ENCODE data around the gene ZNF780A. TPM values are rescaled to one million over a fixed set of nuclear protein-coding genes. Genes with fewer than 3 reads are reported as not detected.

Gene ZNF780A
- total and polyA plus RNA-seq, 2 of the 13 experiments (the other 11 are each of a cell fraction or from before 2014, with no cell fraction given), result 13.5 to 22.7 TPM

GRCh38 chr19:40116075-40116474 lies 25.3 kb upstream of the ZNF780A start (continued):
- TF ChIP-seq, protein P1, sequence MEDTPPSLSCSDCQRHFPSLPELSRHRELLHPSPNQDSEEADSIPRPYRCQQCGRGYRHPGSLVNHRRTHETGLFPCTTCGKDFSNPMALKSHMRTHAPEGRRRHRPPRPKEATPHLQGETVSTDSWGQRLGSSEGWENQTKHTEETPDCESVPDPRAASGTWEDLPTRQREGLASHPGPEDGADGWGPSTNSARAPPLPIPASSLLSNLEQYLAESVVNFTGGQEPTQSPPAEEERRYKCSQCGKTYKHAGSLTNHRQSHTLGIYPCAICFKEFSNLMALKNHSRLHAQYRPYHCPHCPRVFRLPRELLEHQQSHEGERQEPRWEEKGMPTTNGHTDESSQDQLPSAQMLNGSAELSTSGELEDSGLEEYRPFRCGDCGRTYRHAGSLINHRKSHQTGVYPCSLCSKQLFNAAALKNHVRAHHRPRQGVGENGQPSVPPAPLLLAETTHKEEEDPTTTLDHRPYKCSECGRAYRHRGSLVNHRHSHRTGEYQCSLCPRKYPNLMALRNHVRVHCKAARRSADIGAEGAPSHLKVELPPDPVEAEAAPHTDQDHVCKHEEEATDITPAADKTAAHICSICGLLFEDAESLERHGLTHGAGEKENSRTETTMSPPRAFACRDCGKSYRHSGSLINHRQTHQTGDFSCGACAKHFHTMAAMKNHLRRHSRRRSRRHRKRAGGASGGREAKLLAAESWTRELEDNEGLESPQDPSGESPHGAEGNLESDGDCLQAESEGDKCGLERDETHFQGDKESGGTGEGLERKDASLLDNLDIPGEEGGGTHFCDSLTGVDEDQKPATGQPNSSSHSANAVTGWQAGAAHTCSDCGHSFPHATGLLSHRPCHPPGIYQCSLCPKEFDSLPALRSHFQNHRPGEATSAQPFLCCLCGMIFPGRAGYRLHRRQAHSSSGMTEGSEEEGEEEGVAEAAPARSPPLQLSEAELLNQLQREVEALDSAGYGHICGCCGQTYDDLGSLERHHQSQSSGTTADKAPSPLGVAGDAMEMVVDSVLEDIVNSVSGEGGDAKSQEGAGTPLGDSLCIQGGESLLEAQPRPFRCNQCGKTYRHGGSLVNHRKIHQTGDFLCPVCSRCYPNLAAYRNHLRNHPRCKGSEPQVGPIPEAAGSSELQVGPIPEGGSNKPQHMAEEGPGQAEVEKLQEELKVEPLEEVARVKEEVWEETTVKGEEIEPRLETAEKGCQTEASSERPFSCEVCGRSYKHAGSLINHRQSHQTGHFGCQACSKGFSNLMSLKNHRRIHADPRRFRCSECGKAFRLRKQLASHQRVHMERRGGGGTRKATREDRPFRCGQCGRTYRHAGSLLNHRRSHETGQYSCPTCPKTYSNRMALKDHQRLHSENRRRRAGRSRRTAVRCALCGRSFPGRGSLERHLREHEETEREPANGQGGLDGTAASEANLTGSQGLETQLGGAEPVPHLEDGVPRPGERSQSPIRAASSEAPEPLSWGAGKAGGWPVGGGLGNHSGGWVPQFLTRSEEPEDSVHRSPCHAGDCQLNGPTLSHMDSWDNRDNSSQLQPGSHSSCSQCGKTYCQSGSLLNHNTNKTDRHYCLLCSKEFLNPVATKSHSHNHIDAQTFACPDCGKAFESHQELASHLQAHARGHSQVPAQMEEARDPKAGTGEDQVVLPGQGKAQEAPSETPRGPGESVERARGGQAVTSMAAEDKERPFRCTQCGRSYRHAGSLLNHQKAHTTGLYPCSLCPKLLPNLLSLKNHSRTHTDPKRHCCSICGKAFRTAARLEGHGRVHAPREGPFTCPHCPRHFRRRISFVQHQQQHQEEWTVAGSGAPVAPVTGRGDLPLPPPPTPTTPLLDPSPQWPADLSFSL (CRISPR knock-in tag; IDR thresholded peaks at IDR 0.05), result peak; percentile 86
- peak in 1 of 2 experiments; percentile 7; a peak in 1 of 4 replicates for TF ChIP-seq EP300 (IDR thresholded peaks at IDR 0.05; ENCODE audit: low read depth in 2 of 2, low read length in 2 of 2)
- no peak for TF ChIP-seq EP300 (CRISPR knock-in tag; IDR thresholded peaks at IDR 0.05; ENCODE audit: borderline replicate concordance)
- TF ChIP-seq RARA (CRISPR knock-in tag; IDR thresholded peaks at IDR 0.05), result peak; percentile 21; the same call in 1 of the 2 replicates
- TF ChIP-seq FOXA1 (IDR thresholded peaks at IDR 0.05), result no peak
- TF ChIP-seq FOXA1 (CRISPR knock-in tag; IDR thresholded peaks at IDR 0.05), result no peak
- TF ChIP-seq BRD4 (CRISPR knock-in tag; IDR thresholded peaks at IDR 0.05), result no peak
- no peak for TF ChIP-seq ZFP90 (CRISPR knock-in tag; IDR thresholded peaks at IDR 0.05; ENCODE audit: borderline replicate concordance)
- no peak for TF ChIP-seq NFYB (CRISPR knock-in tag; IDR thresholded peaks at IDR 0.05)
- no peak for TF ChIP-seq MED1 (CRISPR knock-in tag; IDR thresholded peaks at IDR 0.05)
- TF ChIP-seq HES4 (CRISPR knock-in tag; IDR thresholded peaks at IDR 0.05; ENCODE audit: borderline replicate concordance), result no peak
- no peak for TF ChIP-seq ZNF773 (CRISPR knock-in tag; IDR thresholded peaks at IDR 0.05; ENCODE audit: borderline replicate concordance)
- no peak for TF ChIP-seq MXI1 (IDR thresholded peaks at IDR 0.05; ENCODE audit: borderline replicate concordance, low read depth, low read length)
- TF ChIP-seq ZC3H4 (CRISPR knock-in tag; IDR thresholded peaks at IDR 0.05; ENCODE audit: borderline replicate concordance), result no peak
- peak; percentile 16; the same call in 1 of the 2 replicates for TF ChIP-seq BCL6 (CRISPR knock-in tag; IDR thresholded peaks at IDR 0.05)
- TF ChIP-seq, protein P2, sequence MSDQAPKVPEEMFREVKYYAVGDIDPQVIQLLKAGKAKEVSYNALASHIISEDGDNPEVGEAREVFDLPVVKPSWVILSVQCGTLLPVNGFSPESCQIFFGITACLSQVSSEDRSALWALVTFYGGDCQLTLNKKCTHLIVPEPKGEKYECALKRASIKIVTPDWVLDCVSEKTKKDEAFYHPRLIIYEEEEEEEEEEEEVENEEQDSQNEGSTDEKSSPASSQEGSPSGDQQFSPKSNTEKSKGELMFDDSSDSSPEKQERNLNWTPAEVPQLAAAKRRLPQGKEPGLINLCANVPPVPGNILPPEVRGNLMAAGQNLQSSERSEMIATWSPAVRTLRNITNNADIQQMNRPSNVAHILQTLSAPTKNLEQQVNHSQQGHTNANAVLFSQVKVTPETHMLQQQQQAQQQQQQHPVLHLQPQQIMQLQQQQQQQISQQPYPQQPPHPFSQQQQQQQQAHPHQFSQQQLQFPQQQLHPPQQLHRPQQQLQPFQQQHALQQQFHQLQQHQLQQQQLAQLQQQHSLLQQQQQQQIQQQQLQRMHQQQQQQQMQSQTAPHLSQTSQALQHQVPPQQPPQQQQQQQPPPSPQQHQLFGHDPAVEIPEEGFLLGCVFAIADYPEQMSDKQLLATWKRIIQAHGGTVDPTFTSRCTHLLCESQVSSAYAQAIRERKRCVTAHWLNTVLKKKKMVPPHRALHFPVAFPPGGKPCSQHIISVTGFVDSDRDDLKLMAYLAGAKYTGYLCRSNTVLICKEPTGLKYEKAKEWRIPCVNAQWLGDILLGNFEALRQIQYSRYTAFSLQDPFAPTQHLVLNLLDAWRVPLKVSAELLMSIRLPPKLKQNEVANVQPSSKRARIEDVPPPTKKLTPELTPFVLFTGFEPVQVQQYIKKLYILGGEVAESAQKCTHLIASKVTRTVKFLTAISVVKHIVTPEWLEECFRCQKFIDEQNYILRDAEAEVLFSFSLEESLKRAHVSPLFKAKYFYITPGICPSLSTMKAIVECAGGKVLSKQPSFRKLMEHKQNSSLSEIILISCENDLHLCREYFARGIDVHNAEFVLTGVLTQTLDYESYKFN (CRISPR knock-in tag; conservative IDR thresholded peaks at IDR 0.05), result peak; percentile 48; the same call in 1 of the 2 replicates
- TF ChIP-seq ZNF75D (CRISPR knock-in tag; IDR thresholded peaks at IDR 0.05; ENCODE audit: borderline replicate concordance), result no peak
- no peak for TF ChIP-seq RFX1 (IDR thresholded peaks at IDR 0.05)
